GM12865 (cell line): ENCODE results near the gene SULT2A1.

Experiments used
- DNase-seq: peaks from one replicate; pipeline ENCODE4 v3.0.0; 2010; ENCODE audit warnings: low read depth
- H3K4me3 ChIP-seq: 2 replicates; pipeline ENCODE4 v1.5.1; 2011; ENCODE audit warnings: mild to moderate bottlenecking, low read depth, low read length, control low read depth
- CTCF ChIP-seq: IDR thresholded peaks from 2 replicates; pipeline ENCODE4 v1.5.1; 2011; ENCODE audit warnings: low read length, control low read depth, low read depth, inconsistent platforms; ENCODE audit not compliant: insufficient read depth; ENCODE audit errors: missing control alignments

Gene SULT2A1

DNA sequence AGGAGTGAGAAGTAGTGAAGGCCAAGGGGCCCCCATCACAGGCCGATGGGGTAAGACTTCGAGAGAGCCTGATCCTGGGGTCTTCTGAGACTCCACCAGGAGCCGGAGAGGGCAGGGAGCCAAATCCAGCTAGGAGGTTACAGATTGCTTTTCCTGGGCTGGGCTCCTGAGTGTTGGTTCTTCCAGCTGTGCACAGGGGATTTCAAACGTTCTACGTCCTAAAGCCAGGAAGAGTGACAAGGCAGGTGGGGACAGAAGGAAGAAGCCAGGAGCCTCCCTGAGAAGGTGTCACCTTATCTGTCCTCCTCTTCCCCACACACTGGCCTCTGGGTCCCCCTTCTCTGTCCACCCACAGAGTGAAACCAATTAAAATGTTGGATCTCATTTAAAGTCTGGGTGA is 43.2 kb downstream of the SULT2A1 start:
- DNase-seq, result no peak

GRCh38 chr19:47839913-47840312 is 46.2 kb downstream of the SULT2A1 start:
- DNase-seq, result no peak
- TF ChIP-seq CTCF, result no peak
- H3K4me3 ChIP-seq, result no peak overlapping the region

More for the DNA sequence above, 43.2 kb downstream of the SULT2A1 start:
- no peak for TF ChIP-seq CTCF
- no peak overlapping the region for H3K4me3 ChIP-seq

DNA sequence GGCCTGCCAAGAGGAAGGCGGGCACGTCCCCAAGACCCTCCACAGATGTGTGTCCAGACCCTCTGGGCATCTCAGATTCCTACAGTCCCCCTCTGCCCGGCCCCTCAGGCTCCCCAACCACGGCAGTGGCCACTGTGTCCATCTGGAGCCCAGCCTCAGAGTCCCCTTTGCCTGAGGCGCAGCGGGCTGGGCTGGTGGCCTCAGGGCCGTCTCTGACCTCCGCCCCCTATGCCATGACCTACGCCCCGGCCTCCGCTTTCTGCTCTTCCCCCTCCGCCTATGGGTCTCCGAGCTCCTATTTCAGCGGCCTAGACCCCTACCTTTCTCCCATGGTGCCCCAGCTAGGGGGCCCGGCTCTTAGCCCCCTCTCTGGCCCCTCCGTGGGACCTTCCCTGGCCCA is 46.7 kb downstream of the SULT2A1 start:
- no peak overlapping the region for H3K4me3 ChIP-seq
- TF ChIP-seq CTCF, result no peak
- DNase-seq, result no peak

GRCh38 chr19:47836038-47836437 is 50.1 kb downstream of the SULT2A1 start:
- DNase-seq, result no peak

GRCh38 chr19:47832723-47833122 is 53.4 kb downstream of the SULT2A1 start:
- TF ChIP-seq CTCF, result no peak
- no peak for DNase-seq
- H3K4me3 ChIP-seq, result no peak overlapping the region

More at GRCh38 chr19:47836038-47836437, 50.1 kb downstream of the SULT2A1 start:
- H3K4me3 ChIP-seq, result no peak overlapping the region
- TF ChIP-seq CTCF, result no peak

DNA sequence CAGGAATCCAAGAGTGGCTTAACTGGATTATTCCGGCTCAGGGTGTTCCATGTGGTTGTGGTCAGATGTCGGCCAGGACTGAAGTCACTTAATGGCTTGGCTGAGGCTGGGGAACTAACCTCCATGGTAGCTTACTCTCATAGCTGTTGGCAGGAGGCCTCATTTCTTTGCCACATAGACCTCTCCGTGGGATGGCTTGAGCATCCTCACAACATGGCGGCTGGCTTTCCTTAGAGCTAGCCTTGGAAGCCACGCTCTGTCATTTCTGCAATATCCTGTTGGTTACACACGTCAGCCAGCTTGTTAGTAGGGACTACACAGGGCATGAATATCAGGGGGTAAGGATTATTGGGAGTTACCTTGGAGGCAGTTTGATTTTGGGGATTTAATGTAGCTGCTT is 59.3 kb downstream of the SULT2A1 start:
- DNase-seq, result no peak
- TF ChIP-seq CTCF, result no peak
- H3K4me3 ChIP-seq, result no peak overlapping the region

- no peak overlapping the region for H3K4me3 ChIP-seq
- DNase-seq, result no peak
- no peak for TF ChIP-seq CTCF
These were observed 61.7 kb downstream of the SULT2A1 start for GRCh38 chr19:47824396-47824795.
